ENCODE results near the gene OXA1L.

DNA sequence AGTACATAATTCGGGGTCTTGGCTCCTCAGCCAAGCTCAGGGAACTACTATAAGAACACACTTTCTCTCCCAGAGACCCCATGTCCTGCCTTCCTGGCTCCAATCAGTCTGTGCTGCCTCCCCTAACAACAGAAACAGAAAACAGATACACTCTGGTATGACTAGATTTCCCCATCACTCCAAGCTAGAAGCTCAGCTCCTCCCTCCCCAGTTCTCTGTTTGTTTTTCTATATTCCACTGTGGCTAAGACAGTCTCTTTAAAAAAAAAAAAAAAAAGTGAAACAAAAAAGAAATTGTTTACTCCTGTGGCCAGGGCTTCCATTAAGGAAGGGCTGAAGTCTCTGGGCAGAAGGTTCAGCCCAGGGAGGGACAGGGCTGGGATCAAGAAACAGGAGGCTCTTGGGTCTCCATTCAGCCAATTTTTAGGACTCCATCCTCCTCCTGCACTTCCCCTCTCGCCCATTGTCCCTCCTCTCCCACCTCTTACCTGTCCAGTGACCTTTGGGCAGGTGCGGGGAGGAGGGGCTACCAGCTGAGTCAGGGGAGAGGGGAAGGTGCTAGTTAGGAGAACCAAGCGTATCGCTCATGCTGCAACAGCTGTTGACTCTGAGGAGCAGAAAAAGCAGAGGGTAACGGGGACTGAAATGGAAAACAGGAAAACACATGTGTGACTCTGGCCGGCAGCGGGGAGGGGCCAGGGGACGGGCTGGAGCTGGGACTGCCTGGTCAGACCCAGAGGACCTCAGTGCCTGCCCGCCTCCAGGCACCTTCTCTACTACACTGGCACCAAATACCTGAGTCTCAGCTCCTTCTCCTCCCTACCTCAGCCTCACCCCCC is 52.9 kb downstream of the OXA1L start:
- TF ChIP-seq, protein P1, sequence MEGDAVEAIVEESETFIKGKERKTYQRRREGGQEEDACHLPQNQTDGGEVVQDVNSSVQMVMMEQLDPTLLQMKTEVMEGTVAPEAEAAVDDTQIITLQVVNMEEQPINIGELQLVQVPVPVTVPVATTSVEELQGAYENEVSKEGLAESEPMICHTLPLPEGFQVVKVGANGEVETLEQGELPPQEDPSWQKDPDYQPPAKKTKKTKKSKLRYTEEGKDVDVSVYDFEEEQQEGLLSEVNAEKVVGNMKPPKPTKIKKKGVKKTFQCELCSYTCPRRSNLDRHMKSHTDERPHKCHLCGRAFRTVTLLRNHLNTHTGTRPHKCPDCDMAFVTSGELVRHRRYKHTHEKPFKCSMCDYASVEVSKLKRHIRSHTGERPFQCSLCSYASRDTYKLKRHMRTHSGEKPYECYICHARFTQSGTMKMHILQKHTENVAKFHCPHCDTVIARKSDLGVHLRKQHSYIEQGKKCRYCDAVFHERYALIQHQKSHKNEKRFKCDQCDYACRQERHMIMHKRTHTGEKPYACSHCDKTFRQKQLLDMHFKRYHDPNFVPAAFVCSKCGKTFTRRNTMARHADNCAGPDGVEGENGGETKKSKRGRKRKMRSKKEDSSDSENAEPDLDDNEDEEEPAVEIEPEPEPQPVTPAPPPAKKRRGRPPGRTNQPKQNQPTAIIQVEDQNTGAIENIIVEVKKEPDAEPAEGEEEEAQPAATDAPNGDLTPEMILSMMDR (IDR thresholded peaks at IDR 0.05): no peak
- TF ChIP-seq POLR2A (IDR thresholded peaks at IDR 0.05): peak in 1 of 3 donors; percentile 40
